IPS-18a (cell line): ENCODE data around the gene PTPRE.

ENCODE experiments used
- H3K27ac ChIP-seq: one replicate; pipeline ENCODE4 v1.5.1; 2013; ENCODE audit warnings: low read length
- H3K27me3 ChIP-seq: one replicate; pipeline ENCODE4 v1.6.1; 2013; ENCODE audit warnings: mild to moderate bottlenecking, low read length; ENCODE audit not compliant: control insufficient read depth, insufficient read depth
- H3K36me3 ChIP-seq: one replicate; pipeline ENCODE4 v1.6.1; 2013; ENCODE audit warnings: low read depth, low read length; ENCODE audit not compliant: control insufficient read depth
- H3K4me1 ChIP-seq: one replicate; pipeline ENCODE4 v1.6.1; 2013; ENCODE audit warnings: low read depth, low read length; ENCODE audit not compliant: control insufficient read depth
- H3K4me3 ChIP-seq: one replicate; pipeline ENCODE4 v1.5.1; 2013; ENCODE audit warnings: low read length
- H3K9ac ChIP-seq: one replicate; pipeline ENCODE4 v1.6.1; 2013; ENCODE audit warnings: mild to moderate bottlenecking, low read length, moderate library complexity
- H3K9me3 ChIP-seq: one replicate; pipeline ENCODE4 v1.6.1; 2013; ENCODE audit warnings: low read depth, low read length; ENCODE audit not compliant: control insufficient read depth

PTPRE gene

DNA sequence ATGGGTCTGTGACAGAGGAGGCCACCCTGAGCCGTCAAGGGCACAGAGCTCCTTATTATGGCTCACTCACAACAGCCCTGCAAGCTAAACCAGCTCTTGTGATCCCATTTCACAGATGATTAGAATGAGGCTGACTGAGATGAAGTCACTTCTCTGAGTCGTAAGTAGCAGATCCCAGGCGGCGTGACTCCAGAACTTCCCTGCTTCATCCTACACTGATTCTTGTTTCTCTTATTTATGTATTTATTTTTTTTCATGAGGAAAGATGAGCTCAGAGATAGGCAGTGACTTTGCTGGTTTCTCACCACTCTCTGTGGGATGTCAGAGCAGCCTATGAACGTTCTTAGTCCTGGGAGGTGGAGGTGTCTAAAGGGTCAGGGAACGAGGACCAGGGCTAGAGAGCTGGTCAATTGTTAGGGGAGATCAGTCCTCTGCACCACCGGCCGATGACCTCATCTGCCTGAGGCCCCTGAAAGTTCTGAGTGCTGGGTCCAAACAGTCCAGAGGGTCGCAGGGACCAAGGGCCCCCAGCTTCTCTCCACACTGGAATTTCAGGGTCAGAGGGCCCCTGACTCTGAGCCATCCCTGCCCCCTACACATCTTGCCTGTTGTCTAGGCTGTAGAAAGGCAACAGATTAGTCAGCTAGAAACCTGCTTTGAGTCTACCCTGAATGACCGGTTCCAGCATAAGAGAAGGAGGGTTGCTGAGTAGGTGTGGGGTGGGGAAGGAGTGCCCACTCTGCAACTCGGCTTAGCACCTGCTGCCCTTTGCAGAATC lies 32.0 kb upstream of the PTPRE start:
- no peak overlapping the region for H3K4me3 ChIP-seq
- H3K9ac ChIP-seq: no peak overlapping the region
- H3K36me3 ChIP-seq: no peaks in the 10 kb centered on the region
- H3K27ac ChIP-seq: no peak overlapping the region
- H3K4me1 ChIP-seq: no peaks in the 10 kb centered on the region
- no peaks in the 10 kb centered on the region for H3K27me3 ChIP-seq
- no peaks in the 10 kb centered on the region for H3K9me3 ChIP-seq

GRCh38 chr10:127875449-127875765 lies 31.5 kb upstream of the PTPRE start:
- H3K9ac ChIP-seq: no peak overlapping the region
- no peaks in the 10 kb centered on the region for H3K4me1 ChIP-seq
- H3K9me3 ChIP-seq: no peaks in the 10 kb centered on the region
- H3K4me3 ChIP-seq: no peak overlapping the region
- no peaks in the 10 kb centered on the region for H3K36me3 ChIP-seq
- H3K27ac ChIP-seq: no peak overlapping the region
- H3K27me3 ChIP-seq: no peaks in the 10 kb centered on the region

DNA sequence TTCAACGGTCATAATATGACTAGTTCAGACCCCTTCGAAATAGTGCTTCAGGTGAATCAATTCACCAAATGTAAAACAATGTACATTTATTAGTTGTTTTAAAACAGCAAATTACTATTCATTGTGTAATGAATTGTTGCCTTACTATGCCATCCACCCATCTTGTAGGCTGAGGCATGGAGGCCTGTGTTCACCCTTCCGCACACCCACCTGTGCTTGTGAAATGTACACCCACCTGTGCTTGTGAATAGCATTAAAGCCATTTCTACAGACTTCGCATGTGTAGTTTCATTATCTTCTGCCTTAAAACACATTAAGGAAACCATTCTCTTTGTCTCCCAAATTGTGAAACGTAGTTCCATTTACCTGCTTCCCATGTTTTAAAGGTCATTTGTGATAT lies 31.0 kb upstream of the PTPRE start:
- no peak overlapping the region for H3K4me3 ChIP-seq
- no peaks in the 10 kb centered on the region for H3K27me3 ChIP-seq
- no peaks in the 10 kb centered on the region for H3K4me1 ChIP-seq
- no peak overlapping the region for H3K9ac ChIP-seq
- no peaks in the 10 kb centered on the region for H3K36me3 ChIP-seq
- no peak overlapping the region for H3K27ac ChIP-seq
- no peaks in the 10 kb centered on the region for H3K9me3 ChIP-seq

DNA sequence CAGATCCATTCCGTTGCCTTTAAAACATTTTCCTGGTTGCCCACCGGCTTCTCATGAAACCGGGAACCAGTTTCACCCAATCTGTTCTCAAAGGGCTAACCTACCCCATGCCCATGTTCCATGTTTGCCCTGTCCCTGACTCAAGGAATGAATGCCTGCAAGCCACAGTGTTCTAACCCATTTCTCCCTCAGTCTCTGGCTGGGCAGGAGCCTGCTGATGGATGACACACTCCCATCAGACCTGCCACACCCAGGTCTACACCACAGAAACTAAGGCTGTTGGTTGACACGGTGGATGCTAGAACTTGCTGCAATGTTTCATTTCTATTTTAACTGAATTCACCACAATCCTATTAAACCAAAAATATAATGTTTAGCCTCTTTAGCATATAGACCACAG lies 29.8 kb upstream of the PTPRE start:
- Histone ChIP-seq H3K9me3 (no peaks in the 10 kb centered on the region), H3K9ac (no peak overlapping the region), H3K4me1 (no peaks in the 10 kb centered on the region), H3K27me3 (no peaks in the 10 kb centered on the region), H3K36me3 (no peaks in the 10 kb centered on the region), H3K4me3 (no peak overlapping the region), H3K27ac (no peak overlapping the region)

DNA sequence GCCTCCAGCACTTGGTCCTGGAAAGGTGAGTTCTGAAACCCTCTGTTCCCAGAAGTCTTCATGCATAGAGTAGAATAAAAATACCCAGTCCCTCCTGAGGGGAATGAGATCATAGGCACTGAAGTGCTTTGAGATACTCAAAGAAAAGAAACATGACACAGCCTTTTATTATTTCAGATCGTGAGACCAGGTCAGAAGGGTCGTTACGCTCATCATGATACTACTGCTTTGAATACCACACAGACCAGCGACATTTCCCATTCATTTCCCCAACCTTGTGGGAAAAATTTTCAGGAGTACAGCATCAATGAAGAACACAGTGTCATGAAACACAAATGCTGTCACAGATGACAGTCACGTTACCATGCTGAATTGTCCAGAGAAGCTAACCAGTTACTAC lies 29.2 kb upstream of the PTPRE start:
- H3K36me3 ChIP-seq: no peaks in the 10 kb centered on the region
- no peak overlapping the region for H3K4me3 ChIP-seq
- no peak overlapping the region for H3K27ac ChIP-seq
- no peaks in the 10 kb centered on the region for H3K9me3 ChIP-seq
- H3K27me3 ChIP-seq: no peaks in the 10 kb centered on the region
- H3K4me1 ChIP-seq: no peaks in the 10 kb centered on the region
- no peak overlapping the region for H3K9ac ChIP-seq

GRCh38 chr10:127878475-127879055 lies 28.3 kb upstream of the PTPRE start:
- no peaks in the 10 kb centered on the region for H3K36me3 ChIP-seq
- no peaks in the 10 kb centered on the region for H3K27me3 ChIP-seq
- no peaks in the 10 kb centered on the region for H3K4me1 ChIP-seq
- H3K4me3 ChIP-seq: no peak overlapping the region
- H3K27ac ChIP-seq: no peak overlapping the region
- no peak overlapping the region for H3K9ac ChIP-seq
- H3K9me3 ChIP-seq: no peaks in the 10 kb centered on the region

- Histone ChIP-seq H3K4me1 (no peaks in the 10 kb centered on the region), H3K27me3 (no peaks in the 10 kb centered on the region), H3K4me3 (no peak overlapping the region), H3K27ac (no peak overlapping the region), H3K9ac (no peak overlapping the region), H3K9me3 (no peaks in the 10 kb centered on the region), H3K36me3 (no peaks in the 10 kb centered on the region)
Measured at GRCh38 chr10:127880557-127880956, 26.3 kb upstream of the PTPRE start.

GRCh38 chr10:127881262-127881661 lies 25.6 kb upstream of the PTPRE start:
- Histone ChIP-seq H3K36me3 (no peaks in the 10 kb centered on the region), H3K27ac (no peak overlapping the region), H3K4me1 (no peaks in the 10 kb centered on the region), H3K4me3 (no peak overlapping the region), H3K9ac (no peak overlapping the region), H3K9me3 (no peaks in the 10 kb centered on the region), H3K27me3 (no peaks in the 10 kb centered on the region)

DNA sequence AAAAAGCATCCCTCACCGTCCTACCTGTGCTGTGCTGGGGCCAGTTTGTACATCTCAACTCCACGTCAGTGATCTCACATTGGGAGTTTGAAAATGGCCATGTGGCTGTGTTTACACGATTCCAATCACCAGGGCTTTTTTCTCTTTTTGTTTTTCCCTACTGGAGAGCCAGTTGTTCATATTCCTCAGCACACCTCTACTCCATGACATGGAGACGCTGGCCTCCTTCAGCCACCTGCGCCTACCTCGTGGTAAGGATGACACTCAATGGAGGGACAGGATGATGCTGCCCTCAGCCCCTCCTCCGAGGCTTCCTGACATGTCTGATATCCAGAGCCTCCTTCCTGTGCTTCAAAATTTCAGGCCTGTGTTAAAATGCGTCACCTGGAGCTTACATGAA lies 24.5 kb upstream of the PTPRE start:
- Histone ChIP-seq H3K36me3 (no peaks in the 10 kb centered on the region), H3K27ac (no peak overlapping the region), H3K4me3 (no peak overlapping the region), H3K9me3 (no peaks in the 10 kb centered on the region), H3K9ac (no peak overlapping the region), H3K4me1 (no peaks in the 10 kb centered on the region), H3K27me3 (no peaks in the 10 kb centered on the region)

- no peaks in the 10 kb centered on the region for H3K9me3 ChIP-seq
- no peak overlapping the region for H3K9ac ChIP-seq
- no peak overlapping the region for H3K4me3 ChIP-seq
- no peaks in the 10 kb centered on the region for H3K4me1 ChIP-seq
- no peaks in the 10 kb centered on the region for H3K36me3 ChIP-seq
- H3K27ac ChIP-seq: no peak overlapping the region
- H3K27me3 ChIP-seq: no peaks in the 10 kb centered on the region
Measured at GRCh38 chr10:127882801-127883459, 24.0 kb upstream of the PTPRE start.

DNA sequence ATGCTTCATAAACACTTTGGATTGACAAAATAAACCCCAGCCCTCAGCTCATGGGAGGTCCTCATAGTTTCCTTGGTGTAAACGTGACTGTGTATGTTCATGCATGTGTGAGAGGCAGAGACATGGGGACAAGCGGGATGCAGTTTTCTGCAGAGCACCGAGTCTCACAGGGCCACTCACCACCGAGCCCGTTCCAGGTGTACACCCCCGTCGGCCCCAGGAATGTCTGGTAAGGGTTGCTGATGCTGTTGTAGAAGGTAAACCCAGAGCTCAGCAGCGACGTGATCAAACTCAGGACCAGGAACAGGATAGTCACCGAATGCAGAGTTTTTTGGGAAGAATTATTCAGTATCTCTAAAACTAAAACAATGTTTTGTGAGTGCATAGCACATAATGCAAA lies 23.4 kb upstream of the PTPRE start:
- Histone ChIP-seq H3K9me3 (no peaks in the 10 kb centered on the region), H3K27ac (no peak overlapping the region), H3K27me3 (no peaks in the 10 kb centered on the region), H3K4me3 (no peak overlapping the region), H3K4me1 (no peaks in the 10 kb centered on the region), H3K9ac (no peak overlapping the region), H3K36me3 (no peaks in the 10 kb centered on the region)

DNA sequence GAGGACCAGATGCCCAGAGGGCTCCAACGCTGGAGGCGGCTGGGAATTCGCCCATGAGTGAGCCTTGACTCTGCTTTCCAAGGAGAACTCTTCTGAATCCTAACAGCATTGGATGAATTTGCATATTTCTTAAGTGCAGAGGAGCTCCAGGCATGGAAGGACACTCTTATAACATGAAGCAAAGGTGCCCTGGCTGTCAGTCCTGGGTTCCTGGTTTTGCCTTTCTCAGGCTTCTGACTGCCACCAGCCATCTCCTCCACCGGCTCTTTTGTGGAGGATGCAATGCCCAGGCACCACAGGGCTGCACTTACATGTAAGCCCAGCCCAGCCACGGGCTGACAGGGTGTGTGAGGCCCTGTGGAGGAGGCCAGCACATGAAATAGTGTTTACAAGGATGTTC lies 22.4 kb upstream of the PTPRE start:
- Histone ChIP-seq H3K4me3 (no peak overlapping the region), H3K27ac (no peak overlapping the region), H3K4me1 (no peaks in the 10 kb centered on the region), H3K27me3 (no peaks in the 10 kb centered on the region), H3K36me3 (no peaks in the 10 kb centered on the region), H3K9ac (no peak overlapping the region), H3K9me3 (no peaks in the 10 kb centered on the region)
